Measurements from ENCODE around the gene LRRC2.

LRRC2 gene

DNA sequence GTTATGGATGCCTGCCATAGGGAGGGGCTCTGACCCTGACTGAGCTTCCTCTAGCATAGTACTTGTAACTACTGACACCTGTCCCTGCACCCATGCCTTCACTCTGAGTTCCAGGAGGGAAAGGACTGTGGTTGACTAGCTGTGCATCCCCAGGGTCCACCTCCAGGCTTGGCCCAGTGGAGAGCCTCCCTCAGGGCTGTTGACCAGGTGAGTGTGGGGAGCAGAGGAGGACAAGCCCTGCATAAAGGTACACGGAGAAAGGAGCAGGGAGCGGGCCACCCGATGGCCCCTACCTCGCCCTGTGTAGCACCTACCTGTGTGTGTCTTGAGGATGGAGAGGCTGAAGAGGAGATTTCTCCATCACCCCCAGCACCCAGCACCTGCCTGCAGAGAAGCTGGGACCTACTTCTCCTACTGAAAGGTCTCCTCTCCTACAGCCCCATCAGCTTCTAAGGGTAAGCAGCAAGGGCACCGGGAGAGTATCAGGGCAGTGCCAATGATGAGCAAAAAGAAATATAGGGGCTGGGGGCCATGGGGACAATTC is 94.7 kb downstream of the LRRC2 start:
- DNase-seq, result no peak

DNA sequence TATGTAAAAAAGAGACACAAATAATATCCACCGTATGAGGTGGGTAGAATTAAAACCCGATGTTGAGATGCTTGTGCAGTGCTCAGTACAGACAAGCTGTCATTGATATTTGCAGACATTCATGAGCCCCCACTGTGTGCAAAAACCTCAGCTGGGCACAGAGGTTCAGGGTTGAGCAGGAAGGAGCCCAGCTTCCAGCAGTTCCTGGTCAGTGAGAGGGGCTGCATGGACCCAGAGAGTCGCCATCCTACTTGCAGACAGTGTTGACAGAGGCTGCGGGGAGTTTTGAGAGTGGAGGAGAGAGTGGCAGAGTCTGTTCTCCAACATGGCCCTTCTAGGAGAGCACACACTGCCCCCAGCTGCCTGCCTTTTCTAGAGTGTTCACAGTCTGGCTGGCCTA is 95.3 kb downstream of the LRRC2 start:
- no peak for DNase-seq

DNA sequence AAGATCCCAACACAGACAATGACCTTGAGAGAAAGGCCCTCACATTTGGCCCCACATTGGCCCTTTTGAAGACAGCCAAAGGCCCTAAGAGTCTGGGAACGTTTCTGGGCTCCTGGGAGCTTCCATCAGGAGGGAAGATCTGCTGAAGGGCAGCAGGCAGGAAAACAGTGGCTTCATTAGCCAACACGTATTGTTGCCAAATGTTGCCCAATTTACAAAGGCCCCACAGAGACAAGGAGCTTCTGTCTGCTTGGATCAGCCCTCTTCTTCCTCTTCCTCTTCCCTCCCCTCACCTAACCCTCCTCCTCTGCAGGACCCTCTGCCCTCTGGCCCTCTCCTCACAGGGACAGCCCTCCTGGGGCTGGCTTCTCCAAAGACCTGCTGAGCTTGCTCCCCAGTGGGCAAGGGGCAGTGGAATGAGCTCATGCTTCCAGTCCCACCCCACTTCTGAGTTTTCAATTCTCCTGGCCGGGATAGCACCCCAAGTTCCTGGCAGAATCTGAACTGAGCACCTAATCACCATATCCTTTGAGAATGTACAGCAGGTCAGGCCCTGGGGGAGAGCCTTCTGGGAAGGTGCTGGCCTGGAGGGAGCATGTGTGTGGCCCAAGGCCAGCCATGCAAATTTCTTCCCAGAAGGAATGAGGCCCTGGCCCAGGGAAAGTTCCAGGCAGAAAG is 96.3 kb downstream of the LRRC2 start:
- DNase-seq, result no peak

DNA sequence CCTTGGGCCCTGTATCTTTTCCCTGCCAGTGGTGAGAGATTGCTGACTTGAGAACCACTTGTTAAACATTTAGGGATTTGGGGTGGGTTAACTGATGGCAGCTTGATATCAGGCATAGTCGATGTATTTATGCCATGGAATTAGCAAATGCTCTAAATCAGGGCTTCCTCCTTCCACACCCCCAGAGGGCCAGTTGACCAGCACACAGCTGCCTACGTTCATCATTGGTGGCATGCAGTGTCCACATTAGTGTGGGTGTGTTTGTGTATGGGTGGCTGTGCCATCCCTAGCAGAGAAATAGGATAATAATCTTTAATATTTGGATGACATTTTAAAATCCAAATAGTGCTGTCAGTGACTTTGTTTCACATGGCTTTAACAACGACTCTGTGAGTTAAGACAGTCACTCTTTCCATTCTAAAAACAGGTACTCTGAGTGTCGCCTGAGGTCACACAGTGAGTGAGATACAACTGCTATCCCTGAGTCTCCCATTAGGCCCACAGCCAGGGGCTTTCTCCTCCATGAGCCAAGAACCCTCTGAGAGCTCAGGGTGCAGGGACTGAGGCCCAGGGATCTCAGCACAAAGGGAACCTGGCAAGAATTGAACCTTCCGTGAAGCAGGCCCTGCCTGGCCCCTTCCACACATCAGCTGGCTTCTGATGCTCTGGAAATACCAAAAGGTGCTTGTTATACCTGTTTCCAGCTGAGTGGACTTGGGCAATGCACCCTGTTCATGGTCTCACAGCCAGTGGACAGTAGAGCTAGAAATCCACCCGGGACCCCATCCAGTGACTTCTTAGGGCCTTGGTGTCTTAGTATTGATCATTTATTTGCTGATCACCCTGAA is 97.1 kb downstream of the LRRC2 start:
- no peak for DNase-seq

DNA sequence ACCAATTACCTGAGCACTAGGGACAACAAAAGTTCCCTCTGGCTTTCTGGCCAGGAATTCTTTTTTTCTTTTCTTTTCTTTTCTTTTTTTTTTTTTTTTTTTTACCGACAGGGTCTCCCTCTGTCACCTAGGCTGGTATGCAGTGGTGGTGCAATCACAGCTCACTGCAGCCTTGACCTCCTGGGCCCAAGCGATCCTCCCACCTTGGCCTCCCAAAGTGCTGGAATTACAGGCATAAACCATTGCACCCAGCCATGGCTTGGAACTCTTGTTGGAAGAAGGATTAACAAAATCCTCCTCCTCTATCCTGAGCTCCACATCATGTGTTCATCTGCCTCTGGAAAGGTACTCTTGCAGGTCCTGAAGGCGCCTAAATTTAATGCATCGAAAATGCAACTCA is 98.5 kb downstream of the LRRC2 start:
- no peak for DNase-seq

DNA sequence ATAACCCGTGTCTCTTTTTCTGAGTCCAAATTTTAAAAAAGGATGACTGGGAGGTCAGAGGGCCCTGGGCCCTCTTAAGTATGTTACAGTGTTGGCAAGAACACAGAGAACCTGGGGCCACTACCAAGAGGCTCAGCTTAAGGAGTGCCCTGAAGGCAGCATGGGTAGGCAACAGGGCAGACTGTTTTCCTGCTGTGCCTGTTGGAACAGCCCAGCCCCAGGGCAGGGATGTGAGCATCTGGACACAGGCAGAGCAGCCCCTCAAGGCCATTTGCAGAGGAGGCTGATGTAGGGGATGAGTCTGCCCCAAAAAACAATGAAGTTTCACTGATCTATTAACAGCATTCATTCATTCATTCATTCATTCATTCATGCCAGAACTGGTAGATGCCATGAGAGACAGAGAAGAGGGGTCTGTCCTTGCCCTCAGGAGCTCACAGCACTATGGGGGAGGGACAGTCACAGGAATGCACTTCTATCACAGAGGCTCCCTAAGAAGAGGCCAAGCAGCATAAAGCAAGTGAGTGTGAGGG is 99.2 kb downstream of the LRRC2 start:
- DNase-seq, result no peak

DNA sequence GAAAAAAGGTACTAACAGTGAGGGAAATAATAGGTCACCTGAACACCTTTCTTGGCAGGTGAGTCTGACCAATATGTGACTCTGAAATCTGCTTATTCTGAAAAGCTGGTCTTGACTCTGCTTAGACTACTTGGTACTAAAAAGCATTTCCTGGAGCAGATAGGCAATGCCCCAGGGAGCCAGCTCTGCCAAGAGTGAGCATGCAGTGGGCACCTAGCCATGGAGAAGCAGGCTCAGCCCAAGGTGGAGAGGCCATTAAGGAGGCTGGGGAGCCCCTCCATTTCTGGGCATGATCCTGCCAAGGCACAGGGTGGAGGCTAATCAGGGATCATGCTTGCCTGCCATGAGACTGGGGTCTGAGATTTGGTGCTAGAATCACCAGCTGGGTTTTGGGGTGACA is 99.8 kb downstream of the LRRC2 start:
- no peak for DNase-seq

Measured in activated CD4-positive, CD25-positive, alpha-beta regulatory T cell treated with anti-CD3 and anti-CD28 coated beads, Interleukin-2, amount 50 U/mL, for 72 hours (primary cell).